GM12874 (cell line): ENCODE data around the gene FMNL2.

Source experiments
- TF ChIP-seq, protein P1 (sequence below): IDR thresholded peaks from 2 replicates; pipeline ENCODE4 v1.5.1; 2011; ENCODE audit warnings: low read depth, mild to moderate bottlenecking, control low read depth, low read length, moderate library complexity; ENCODE audit not compliant: insufficient read depth

The FMNL2 gene

DNA sequence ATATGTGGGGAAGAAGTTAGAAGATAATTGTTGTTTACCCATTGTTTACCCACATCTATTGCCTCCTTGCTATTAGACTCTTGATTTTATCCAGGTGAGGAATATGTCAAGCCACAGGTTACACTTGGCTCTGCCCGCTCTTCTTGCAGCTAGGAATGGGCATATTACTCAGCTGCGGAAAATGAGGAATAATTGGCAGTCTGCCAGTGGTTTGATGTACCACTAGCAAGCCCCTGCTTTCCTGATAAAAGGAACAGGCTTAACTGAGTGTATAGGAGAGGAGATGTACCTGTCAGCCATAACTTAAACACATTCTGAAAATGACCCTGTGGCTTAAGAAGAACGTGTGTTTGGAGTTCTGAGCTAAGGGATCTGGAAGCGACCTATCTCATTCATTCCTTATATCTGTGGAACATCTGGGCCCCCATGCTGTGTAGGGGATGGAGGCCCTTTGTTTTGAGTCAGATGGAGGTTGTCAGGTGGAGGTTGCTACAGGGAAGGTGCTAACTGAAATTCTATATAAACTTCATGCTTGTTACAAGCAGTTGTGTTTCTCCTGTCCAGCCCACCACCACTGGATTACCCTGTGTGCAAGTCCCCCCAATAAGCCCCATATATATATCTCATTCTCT lies 4.6 kb upstream of the FMNL2 start:
- TF ChIP-seq, protein P1, sequence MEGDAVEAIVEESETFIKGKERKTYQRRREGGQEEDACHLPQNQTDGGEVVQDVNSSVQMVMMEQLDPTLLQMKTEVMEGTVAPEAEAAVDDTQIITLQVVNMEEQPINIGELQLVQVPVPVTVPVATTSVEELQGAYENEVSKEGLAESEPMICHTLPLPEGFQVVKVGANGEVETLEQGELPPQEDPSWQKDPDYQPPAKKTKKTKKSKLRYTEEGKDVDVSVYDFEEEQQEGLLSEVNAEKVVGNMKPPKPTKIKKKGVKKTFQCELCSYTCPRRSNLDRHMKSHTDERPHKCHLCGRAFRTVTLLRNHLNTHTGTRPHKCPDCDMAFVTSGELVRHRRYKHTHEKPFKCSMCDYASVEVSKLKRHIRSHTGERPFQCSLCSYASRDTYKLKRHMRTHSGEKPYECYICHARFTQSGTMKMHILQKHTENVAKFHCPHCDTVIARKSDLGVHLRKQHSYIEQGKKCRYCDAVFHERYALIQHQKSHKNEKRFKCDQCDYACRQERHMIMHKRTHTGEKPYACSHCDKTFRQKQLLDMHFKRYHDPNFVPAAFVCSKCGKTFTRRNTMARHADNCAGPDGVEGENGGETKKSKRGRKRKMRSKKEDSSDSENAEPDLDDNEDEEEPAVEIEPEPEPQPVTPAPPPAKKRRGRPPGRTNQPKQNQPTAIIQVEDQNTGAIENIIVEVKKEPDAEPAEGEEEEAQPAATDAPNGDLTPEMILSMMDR = no peak

GRCh38 chr2:152334701-152335015 lies 316 bp upstream of the FMNL2 start:
- TF ChIP-seq, protein P1 = no peak

DNA sequence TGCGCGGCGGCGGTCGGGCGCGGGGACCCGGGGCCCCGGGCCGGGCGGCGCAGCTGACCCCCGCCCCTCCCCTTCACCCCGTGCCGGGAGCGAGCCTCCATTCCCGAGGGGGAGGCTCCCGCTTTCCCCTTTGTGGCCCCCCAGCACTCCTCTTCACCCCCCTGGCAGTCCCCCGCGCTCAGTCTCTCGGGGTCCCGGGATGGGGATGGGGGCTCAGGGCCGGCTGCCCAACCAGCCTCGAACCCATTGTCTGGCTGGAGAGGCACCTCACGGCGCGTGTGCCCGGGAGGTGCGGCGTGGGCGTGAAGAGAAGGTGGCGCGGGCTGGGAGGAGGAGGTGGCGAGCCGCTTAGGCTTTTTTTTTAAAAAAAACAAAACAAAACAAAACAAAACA lies 748 bp downstream of the FMNL2 start:
- TF ChIP-seq, protein P1 = no peak

DNA sequence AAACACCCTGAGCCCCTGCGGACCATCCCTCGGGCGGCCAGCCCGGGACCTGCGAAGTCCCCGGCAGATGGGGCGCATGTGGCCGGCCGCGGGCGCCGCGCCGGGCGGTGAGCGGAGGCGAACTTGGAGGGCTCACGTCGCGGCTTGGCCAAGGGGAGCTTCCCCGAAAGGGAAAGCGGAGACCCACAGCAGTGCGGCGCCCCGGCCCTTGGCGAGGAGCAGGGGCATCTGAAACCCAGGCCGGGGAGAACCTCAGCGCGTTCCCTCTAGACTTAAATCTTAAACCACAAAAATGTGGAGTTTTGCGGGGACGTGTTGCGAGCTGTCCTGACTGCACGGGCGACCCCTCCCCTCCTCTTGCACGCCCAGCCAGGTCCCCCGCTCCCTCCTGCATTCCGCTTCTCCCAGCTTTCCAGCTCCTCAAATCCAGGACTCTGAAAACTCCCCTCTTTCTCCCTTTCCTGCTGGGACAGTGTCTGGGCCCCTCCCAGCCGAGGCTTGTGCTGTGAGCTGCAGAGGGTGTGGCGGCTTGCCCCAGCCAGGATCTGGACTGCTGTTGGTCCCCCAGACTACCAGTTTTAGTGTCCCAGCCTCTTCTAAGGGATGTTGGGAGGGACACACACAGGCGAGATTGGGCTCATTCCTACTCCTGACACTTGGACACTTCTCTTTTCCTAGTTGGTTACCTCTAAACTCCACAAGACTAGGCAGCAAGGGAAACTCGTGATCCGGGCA lies 1.3 kb downstream of the FMNL2 start:
- TF ChIP-seq, protein P1 = no peak

DNA sequence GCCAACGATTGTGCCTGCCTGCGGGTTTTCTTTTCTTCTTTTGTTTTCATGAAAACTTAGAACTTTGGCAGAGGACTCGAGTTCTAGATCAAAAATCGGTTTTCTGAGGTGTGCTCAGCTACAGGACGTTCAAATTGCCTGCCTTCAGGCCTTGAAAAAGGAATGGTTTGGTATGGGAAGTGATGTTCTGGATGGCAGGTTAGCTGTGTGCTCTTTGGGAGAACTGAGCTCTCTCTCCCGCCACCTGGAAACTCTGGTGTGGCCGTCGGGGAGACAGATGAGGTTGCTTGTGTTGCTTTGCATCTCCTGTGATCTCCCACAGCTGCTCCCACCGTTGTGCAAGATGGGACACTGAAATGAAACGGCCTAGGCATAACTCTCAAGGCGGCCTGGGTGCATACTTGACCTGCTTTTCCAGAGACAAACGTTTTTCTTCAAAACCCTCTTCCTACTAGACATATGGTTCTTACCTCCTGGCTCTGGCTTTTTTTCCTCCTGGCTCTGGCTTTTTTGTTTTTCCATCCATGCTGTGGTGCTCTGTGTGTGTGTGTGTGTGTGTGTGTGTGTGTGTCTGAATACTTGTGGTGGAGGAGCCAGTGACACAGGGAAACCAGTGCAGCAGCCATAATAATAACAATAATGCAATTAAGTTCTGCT lies 2.0 kb downstream of the FMNL2 start:
- TF ChIP-seq, protein P1 = no peak

GRCh38 chr2:152337511-152337903 lies 2.5 kb downstream of the FMNL2 start:
- TF ChIP-seq, protein P1 = no peak

GRCh38 chr2:152339556-152340286 lies 4.7 kb downstream of the FMNL2 start:
- TF ChIP-seq, protein P1 = no peak
